K562 (cell line): ENCODE results near the gene NUSAP1. TPM values are rescaled to one million over a fixed set of nuclear protein-coding genes. Genes with fewer than 3 reads are reported as not detected.
A peak's percentile ranks its signal among the peaks of the same experiment; 100 is the strongest.

ENCODE experiments used
- CCNT2 ChIP-seq: IDR thresholded peaks from 2 replicates; pipeline ENCODE4 v1.6.1; 2011; ENCODE audit warnings: borderline replicate concordance, low read depth, mild to moderate bottlenecking, moderate library complexity, mixed read lengths, low read length; ENCODE audit not compliant: insufficient read length; ENCODE audit errors: extremely low read depth
- CHCHD3 ChIP-seq: fragments of 250-450 bp; sonication (Bioruptor Pico); IDR thresholded peaks from 2 replicates; pipeline ENCODE4 v2.1.2; 2022; ENCODE audit warnings: mild to moderate bottlenecking
- MAFF ChIP-seq: IDR thresholded peaks from 2 replicates; pipeline ENCODE4 v1.6.1; 2012; ENCODE audit warnings: low read length, improper control_type of control experiment
- MYC ChIP-seq, 2 experiments: fragments of 250-450 bp in 1 of 2; sonication (Bioruptor Pico) in 1 of 2; IDR thresholded peaks; 2 replicates each; pipeline versions ENCODE4 v1.5.1 to v1.6.1; 2012 to 2021; ENCODE audit warnings: low read depth in 2 of 2, borderline replicate concordance in 1 of 2, improper control_type of control experiment in 1 of 2, low read length in 1 of 2, mild to moderate bottlenecking in 1 of 2, moderate library complexity in 1 of 2
- NCOA1 ChIP-seq: fragments of 450-650 bp; IDR thresholded peaks from 2 replicates; pipeline ENCODE4 v1.6.1; 2016; ENCODE audit warnings: low read depth
- POLR3G ChIP-seq: IDR thresholded peaks from 2 replicates; pipeline ENCODE4 v1.6.1; 2011; ENCODE audit not compliant: insufficient read length, insufficient replicate concordance; ENCODE audit errors: extremely low read depth
- ZBTB17 ChIP-seq: fragments of 450-650 bp; formaldehyde crosslinking; IDR thresholded peaks from 2 replicates; pipeline ENCODE4 v1.4.0; 2020; ENCODE audit warnings: mild to moderate bottlenecking
- polyA plus RNA-seq, 8 experiments: library from polyadenylated mRNA; depleted of rRNA in 4 of 8; stranded (reverse) in 5 of 8; unstranded in 3 of 8; fragments of >200 nt; fragmentation: Nextera tagmentation in 2 of 8; fragmentation: Illumina TruSeq in 1 of 8; extraction: Ambion mirVana in 2 of 8; extraction: Trizol in 1 of 8; gene quantifications; 2 replicates each; pipeline versions ENCODE4 v1.2.1 to v1.2.3, GENCODE V29; 2011 to 2014; ENCODE audit warnings: inconsistent platforms in 1 of 8, missing spikeins in 1 of 8
- total RNA-seq, 7 experiments: library from RNA; depleted of rRNA in 6 of 7; stranded (reverse); fragments of >200 nt in 6 of 7; fragmentation: Illumina TruSeq in 2 of 7; extraction: Trizol in 2 of 7; gene quantifications; 2 replicates each; pipeline versions ENCODE4 v1.2.1 to v1.2.3, GENCODE V29; 2011 to 2021; ENCODE audit warnings: low replicate concordance in 1 of 7
- TF ChIP-seq, protein P1 (sequence below), 2 experiments: fragments of 450-650 bp; IDR thresholded peaks; 2 replicates each; pipeline ENCODE4 v1.6.1; 2016; ENCODE audit warnings: mild to moderate bottlenecking in 2 of 2, borderline replicate concordance in 1 of 2, low read depth in 1 of 2, moderate library complexity in 1 of 2
- TF ChIP-seq, protein P2 (sequence below): fragments of 150-350 bp; conservative IDR thresholded peaks from 2 replicates; pipeline ENCODE4 v1.6.1; 2014; ENCODE audit warnings: low read length
- TF ChIP-seq, protein P3 (sequence below): fragments of 200-800 bp; sonication (Bioruptor generic); IDR thresholded peaks from 2 replicates; pipeline ENCODE4 v1.6.1; 2017; ENCODE audit warnings: missing genetic modification characterization, missing compliant biosample characterization

NUSAP1 gene
- total and polyA plus RNA-seq, 9 of the 15 experiments (the other 6 are each of a cell fraction or from before 2014, with no cell fraction given) = 119 to 266 (median 227) TPM

DNA sequence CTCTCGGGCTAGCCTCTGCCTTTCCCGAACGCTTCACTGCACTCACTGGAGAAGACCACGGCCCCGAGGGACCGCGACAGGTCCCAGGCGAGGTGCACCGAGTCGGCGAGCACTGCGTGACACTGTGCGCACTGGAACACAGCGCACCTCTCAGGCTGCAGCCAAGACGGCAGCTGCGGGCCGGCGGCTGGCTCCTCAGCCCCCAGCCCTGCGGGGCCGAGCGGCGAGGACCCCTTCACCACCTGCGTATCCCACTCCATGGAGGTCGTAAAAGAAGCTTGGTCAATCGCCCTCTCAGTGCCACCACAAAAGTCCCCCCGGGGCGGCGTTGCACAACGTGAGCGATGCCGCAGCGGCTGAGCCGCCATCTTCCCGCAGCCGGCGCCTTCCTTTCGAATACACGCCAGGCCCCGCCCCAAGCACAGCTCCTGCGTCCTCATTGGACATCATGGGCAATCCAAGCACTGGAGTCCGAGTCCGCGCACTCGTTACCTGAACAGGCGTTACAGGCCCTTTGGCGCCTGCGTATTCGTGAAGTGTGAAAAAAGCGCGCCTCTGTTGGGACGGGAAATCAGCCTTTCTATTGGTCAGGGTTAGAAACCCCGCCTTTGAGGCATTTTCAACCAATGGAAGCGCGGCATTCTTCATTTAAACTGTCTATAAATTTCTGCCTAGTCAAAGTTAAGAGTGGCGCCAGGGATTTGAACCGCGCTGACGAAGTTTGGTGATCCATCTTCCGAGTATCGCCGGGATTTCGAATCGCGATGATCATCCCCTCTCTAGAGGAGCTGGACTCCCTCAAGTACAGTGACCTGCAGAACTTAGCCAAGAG, at the start of gene NUSAP1, which contains the start of gene OIP5 (continued):
- TF ChIP-seq, protein P1, sequence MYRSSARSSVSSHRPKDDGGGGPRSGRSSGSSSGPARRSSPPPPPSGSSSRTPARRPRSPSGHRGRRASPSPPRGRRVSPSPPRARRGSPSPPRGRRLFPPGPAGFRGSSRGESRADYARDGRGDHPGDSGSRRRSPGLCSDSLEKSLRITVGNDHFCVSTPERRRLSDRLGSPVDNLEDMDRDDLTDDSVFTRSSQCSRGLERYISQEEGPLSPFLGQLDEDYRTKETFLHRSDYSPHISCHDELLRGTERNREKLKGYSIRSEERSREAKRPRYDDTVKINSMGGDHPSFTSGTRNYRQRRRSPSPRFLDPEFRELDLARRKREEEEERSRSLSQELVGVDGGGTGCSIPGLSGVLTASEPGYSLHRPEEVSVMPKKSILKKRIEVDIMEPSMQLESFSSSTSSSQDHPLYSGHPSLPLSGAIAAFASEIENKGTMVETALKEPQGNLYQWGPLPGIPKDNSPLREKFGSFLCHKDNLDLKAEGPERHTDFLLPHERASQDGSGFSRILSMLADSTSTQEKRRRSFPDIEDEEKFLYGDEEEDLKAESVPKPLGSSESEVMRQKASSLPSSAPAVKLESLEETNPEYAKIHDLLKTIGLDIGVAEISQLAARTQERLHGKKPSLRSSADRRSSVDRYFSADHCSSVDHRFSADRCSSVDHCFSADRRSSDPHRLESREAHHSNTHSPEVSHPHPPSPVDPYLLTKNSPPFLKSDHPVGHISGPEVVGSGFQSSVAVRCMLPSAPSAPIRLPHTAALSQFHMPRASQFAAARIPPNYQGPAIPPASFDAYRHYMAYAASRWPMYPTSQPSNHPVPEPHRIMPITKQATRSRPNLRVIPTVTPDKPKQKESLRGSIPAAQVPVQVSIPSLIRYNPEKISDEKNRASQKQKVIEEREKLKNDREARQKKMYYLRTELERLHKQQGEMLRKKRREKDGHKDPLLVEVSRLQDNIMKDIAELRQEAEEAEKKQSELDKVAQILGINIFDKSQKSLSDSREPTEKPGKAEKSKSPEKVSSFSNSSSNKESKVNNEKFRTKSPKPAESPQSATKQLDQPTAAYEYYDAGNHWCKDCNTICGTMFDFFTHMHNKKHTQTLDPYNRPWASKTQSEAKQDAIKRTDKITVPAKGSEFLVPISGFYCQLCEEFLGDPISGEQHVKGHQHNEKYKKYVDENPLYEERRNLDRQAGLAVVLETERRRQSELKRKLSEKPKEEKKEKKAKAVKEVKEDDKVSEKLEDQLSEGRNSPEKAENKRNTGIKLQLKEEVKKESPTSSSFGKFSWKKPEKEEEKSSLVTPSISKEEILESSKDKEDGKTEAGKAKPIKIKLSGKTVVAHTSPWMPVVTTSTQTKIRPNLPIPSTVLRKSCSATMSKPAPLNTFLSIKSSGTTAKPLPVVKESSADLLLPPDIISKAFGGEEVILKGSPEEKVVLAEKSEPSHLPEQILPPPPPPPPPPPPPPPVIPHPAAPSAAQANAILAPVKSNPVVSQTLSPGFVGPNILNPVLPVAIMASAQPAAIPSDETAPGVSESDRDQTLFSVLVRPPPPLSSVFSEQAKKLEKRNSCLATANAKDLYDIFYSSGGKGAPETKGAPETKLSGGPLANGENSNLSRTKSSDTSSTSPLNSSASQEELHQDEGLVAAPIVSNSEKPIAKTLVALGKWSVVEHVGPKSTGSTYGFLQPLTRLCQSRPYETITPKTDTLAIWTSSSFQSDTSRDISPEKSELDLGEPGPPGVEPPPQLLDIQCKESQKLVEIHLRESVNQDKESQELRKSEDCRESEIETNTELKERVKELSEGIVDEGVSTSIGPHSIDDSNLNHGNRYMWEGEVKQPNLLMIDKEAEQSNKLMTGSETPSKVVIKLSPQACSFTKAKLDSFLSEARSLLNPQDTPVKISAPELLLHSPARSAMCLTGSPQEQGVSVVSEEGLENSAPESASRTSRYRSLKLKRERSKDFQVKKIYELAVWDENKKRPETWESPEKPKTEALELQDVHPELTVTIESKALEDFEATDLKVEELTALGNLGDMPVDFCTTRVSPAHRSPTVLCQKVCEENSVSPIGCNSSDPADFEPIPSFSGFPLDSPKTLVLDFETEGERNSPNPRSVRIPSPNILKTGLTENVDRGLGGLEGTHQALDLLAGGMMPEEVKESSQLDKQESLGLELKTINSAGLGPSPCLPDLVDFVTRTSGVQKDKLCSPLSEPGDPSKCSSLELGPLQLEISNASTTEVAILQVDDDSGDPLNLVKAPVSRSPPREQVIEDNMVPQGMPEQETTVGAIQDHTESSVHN (IDR thresholded peaks at IDR 0.05; ENCODE audit: borderline replicate concordance in 1 of 2, low read depth in 1 of 2) = no peak
- TF ChIP-seq POLR3G (no peak), MAFF (peak; percentile 40; the same call in 1 of the 2 replicates), CCNT2 (peak; percentile 50), CHCHD3 (CRISPR knock-in tag) (peak; percentile 82), NCOA1 (0 out of 2 replicates have a peak, but pooled peaks have one; percentile 26), ZBTB17 (peak; percentile 65; the same call in 1 of the 2 replicates), MYC (IDR thresholded peaks at IDR 0.05; ENCODE audit: low read depth, low read length) (peak; percentile 52), MYC (CRISPR knock-in tag; IDR thresholded peaks at IDR 0.05; ENCODE audit: borderline replicate concordance, low read depth) (0 out of 2 replicates have a peak, but pooled peaks have one; percentile 63)
- TF ChIP-seq, protein P2, sequence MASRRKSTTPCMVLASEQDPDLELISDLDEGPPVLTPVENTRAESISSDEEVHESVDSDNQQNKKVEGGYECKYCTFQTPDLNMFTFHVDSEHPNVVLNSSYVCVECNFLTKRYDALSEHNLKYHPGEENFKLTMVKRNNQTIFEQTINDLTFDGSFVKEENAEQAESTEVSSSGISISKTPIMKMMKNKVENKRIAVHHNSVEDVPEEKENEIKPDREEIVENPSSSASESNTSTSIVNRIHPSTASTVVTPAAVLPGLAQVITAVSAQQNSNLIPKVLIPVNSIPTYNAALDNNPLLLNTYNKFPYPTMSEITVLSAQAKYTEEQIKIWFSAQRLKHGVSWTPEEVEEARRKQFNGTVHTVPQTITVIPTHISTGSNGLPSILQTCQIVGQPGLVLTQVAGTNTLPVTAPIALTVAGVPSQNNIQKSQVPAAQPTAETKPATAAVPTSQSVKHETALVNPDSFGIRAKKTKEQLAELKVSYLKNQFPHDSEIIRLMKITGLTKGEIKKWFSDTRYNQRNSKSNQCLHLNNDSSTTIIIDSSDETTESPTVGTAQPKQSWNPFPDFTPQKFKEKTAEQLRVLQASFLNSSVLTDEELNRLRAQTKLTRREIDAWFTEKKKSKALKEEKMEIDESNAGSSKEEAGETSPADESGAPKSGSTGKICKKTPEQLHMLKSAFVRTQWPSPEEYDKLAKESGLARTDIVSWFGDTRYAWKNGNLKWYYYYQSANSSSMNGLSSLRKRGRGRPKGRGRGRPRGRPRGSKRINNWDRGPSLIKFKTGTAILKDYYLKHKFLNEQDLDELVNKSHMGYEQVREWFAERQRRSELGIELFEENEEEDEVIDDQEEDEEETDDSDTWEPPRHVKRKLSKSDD = 0 out of 2 replicates have a peak, but pooled peaks have one; percentile 48
- TF ChIP-seq, protein P3, sequence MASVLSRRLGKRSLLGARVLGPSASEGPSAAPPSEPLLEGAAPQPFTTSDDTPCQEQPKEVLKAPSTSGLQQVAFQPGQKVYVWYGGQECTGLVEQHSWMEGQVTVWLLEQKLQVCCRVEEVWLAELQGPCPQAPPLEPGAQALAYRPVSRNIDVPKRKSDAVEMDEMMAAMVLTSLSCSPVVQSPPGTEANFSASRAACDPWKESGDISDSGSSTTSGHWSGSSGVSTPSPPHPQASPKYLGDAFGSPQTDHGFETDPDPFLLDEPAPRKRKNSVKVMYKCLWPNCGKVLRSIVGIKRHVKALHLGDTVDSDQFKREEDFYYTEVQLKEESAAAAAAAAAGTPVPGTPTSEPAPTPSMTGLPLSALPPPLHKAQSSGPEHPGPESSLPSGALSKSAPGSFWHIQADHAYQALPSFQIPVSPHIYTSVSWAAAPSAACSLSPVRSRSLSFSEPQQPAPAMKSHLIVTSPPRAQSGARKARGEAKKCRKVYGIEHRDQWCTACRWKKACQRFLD = peak; percentile 68; the same call in 1 of the 2 replicates
